Renal cortical epithelial cell (primary cell): ENCODE results near the gene TAF4B. TPM values are rescaled to one million over a fixed set of nuclear protein-coding genes. Genes with fewer than 3 reads are reported as not detected.
"Not testable (repeated sequence)": the region's sequence is repeated elsewhere in the genome, so short reads cannot be mapped to it uniquely, and the experiment has no call there.

Source experiments
- DNase-seq: peaks from one replicate; pipeline ENCODE4 v3.0.0-alpha.2; 2011; ENCODE audit warnings: low read depth
- total RNA-seq: library from RNA; depleted of rRNA; stranded (reverse); fragments of >200 nt; gene quantifications from 2 replicates; pipeline ENCODE4 v1.2.3, GENCODE V29; 2014

The TAF4B gene
- total RNA-seq, 1 donor from 2014 or later: 6.8 TPM

- peak; percentile 68 for DNase-seq
Observed at GRCh38 chr18:26307161-26307773, 81.0 kb downstream of the TAF4B start.

GRCh38 chr18:26309281-26309680, 83.0 kb downstream of the TAF4B start:
- DNase-seq: peak; percentile 53

- DNase-seq: no peak
Observed at GRCh38 chr18:26312199-26312598, 86.0 kb downstream of the TAF4B start.

- DNase-seq: no peak
Observed at GRCh38 chr18:26317398-26317797, 91.2 kb downstream of the TAF4B start.

GRCh38 chr18:26320686-26321085, 94.4 kb downstream of the TAF4B start:
- DNase-seq: no peak

- DNase-seq: peak; percentile 35
Observed at GRCh38 chr18:26322890-26323653, 96.8 kb downstream of the TAF4B start.

- no peak for DNase-seq
Observed at GRCh38 chr18:26325771-26326170, 99.5 kb downstream of the TAF4B start.

- DNase-seq: peak; percentile 56
Observed at GRCh38 chr18:26327062-26327461, 100.8 kb downstream of the TAF4B start.

GRCh38 chr18:26332991-26333390, 106.7 kb downstream of the TAF4B start:
- no peak for DNase-seq

GRCh38 chr18:26335156-26335555, 108.9 kb downstream of the TAF4B start:
- peak; percentile 74 for DNase-seq

- DNase-seq: peak; percentile 93
Observed at GRCh38 chr18:26335571-26336487, 109.6 kb downstream of the TAF4B start.

GRCh38 chr18:26336572-26336971, 110.3 kb downstream of the TAF4B start:
- no peak for DNase-seq

- peak; percentile 28 for DNase-seq
Observed at GRCh38 chr18:26342646-26343045, 116.4 kb downstream of the TAF4B start.

- DNase-seq: no peak
Observed at GRCh38 chr18:26350961-26351360, 124.7 kb downstream of the TAF4B start.

GRCh38 chr18:26356045-26356785, 130.0 kb downstream of the TAF4B start:
- DNase-seq: no peak

GRCh38 chr18:26357960-26358359, 131.7 kb downstream of the TAF4B start:
- DNase-seq: no peak

- DNase-seq: no peak
Observed at GRCh38 chr18:26362021-26362420, 135.8 kb downstream of the TAF4B start.

GRCh38 chr18:26367425-26367824, 141.2 kb downstream of the TAF4B start:
- no peak for DNase-seq

- no peak for DNase-seq
Observed at GRCh38 chr18:26370037-26370436, 143.8 kb downstream of the TAF4B start.

GRCh38 chr18:26376105-26376504, 149.9 kb downstream of the TAF4B start:
- DNase-seq: no peak

- no peak for DNase-seq
Observed at GRCh38 chr18:26378701-26379100, 152.5 kb downstream of the TAF4B start.

GRCh38 chr18:26381555-26381954, 155.3 kb downstream of the TAF4B start:
- not testable (repeated sequence) for DNase-seq
